Stimulated activated naive B cell treated with anti-CD40 and anti-IgM and Interleukin-4, amounts not matched to agents 10 μg/mL and 1 μg/mL and 100 μg/mL, for 72 hours (primary cell): Measurements from ENCODE around the gene CCL25.
"Not testable (repeated sequence)": the region's sequence is repeated elsewhere in the genome, so short reads cannot be mapped to it uniquely, and the experiment has no call there.

Source experiments
- ATAC-seq, 2 donors: fragments of 150-1000 bp; cut with Tn5 transposase; replicated peaks; 2 replicates each; pipeline ENCODE4 v1.10.0; 2021; ENCODE audit warnings: moderate library complexity in 1 of 2
- DNase-seq: peaks from one replicate; pipeline ENCODE4 v3.0.0; 2021
- H3K27ac Mint-ChIP-seq: one replicate; pipeline ENCODE4 v1.8.0; 2022; ENCODE audit warnings: mild to moderate bottlenecking, mixed read lengths
- H3K27me3 Mint-ChIP-seq, 2 donors: one replicate each; pipeline ENCODE4 v1.8.0; 2022; ENCODE audit warnings: mixed read lengths in 2 of 2
- H3K36me3 Mint-ChIP-seq, 2 donors: one replicate each; pipeline ENCODE4 v1.8.0; 2022; ENCODE audit warnings: mixed read lengths in 2 of 2, mild to moderate bottlenecking in 1 of 2
- H3K4me1 Mint-ChIP-seq, 2 donors: one replicate each; pipeline ENCODE4 v1.8.0; 2022; ENCODE audit warnings: mixed read lengths in 2 of 2, mild to moderate bottlenecking in 1 of 2
- H3K4me3 Mint-ChIP-seq, 2 donors: one replicate each; pipeline ENCODE4 v1.8.0; 2022; ENCODE audit warnings: mild to moderate bottlenecking in 2 of 2, mixed read lengths in 2 of 2, moderate library complexity in 1 of 2
- H3K9me3 Mint-ChIP-seq, 2 donors: one replicate each; pipeline ENCODE4 v1.8.0; 2022; ENCODE audit warnings: mixed read lengths in 2 of 2, mild to moderate bottlenecking in 1 of 2

CCL25 gene

GRCh38 chr19:8052464-8052859 lies at the start of gene CCL25:
TSS of gene CCL25 (plus strand) at chr19:8052760. CDS start at chr19:8053050, 290 bp downstream.
- H3K9me3 Mint-ChIP-seq = no peaks in the 10 kb centered on the region
- H3K27ac Mint-ChIP-seq = peak within 1 kb of the TSS; percentile 14
- peaks cover 8 to 23% of the 10 kb centered on the region in 2 donors for H3K4me1 Mint-ChIP-seq
- no peak within 1 kb of the TSS for H3K4me3 Mint-ChIP-seq
- H3K36me3 Mint-ChIP-seq = no peaks in the 10 kb centered on the region
- H3K27me3 Mint-ChIP-seq = no peaks in the 10 kb centered on the region
- no peak for DNase-seq
- ATAC-seq = no peak

GRCh38 chr19:8004001-8004400 lies 48.6 kb upstream of the CCL25 start:
- no peak for ATAC-seq
- H3K4me3 Mint-ChIP-seq = peak overlapping the region; percentile 94
- H3K9me3 Mint-ChIP-seq = no peaks in the 10 kb centered on the region
- no peaks in the 10 kb centered on the region for H3K27me3 Mint-ChIP-seq
- no peak overlapping the region for H3K27ac Mint-ChIP-seq
- DNase-seq = no peak
- peaks cover 38 to 53% of the 10 kb centered on the region in 2 donors for H3K4me1 Mint-ChIP-seq
- peaks cover 14 to 35% of the 10 kb centered on the region in 2 donors for H3K36me3 Mint-ChIP-seq

GRCh38 chr19:8004723-8005513 lies 47.6 kb upstream of the CCL25 start:
- Mint-ChIP-seq H3K27ac (peak overlapping the region; percentile 86), H3K4me3 (peak overlapping the region; percentile 94), H3K27me3 (no peaks in the 10 kb centered on the region), H3K9me3 (no peaks in the 10 kb centered on the region), H3K4me1 (peaks cover 34 to 48% of the 10 kb centered on the region in 2 donors), H3K36me3 (peaks cover 14 to 32% of the 10 kb centered on the region in 2 donors)
- ATAC-seq = peak; percentile 28 to 43
- peak; percentile 23 for DNase-seq

- no peaks in the 10 kb centered on the region for H3K9me3 Mint-ChIP-seq
- peaks cover 16 to 28% of the 10 kb centered on the region in 2 donors for H3K36me3 Mint-ChIP-seq
- H3K4me3 Mint-ChIP-seq = peak within 1 kb of the TSS; percentile 94
- no peaks in the 10 kb centered on the region for H3K27me3 Mint-ChIP-seq
- H3K27ac Mint-ChIP-seq = peak within 1 kb of the TSS; percentile 90
- H3K4me1 Mint-ChIP-seq = peaks cover 30 to 40% of the 10 kb centered on the region in 2 donors
- peak; percentile 88 to 92 for ATAC-seq
- DNase-seq = peak; percentile 89
These were observed 46.9 kb upstream of the CCL25 start, which contains the start of gene ELAVL1 for GRCh38 chr19:8005534-8006256. TSS of gene ELAVL1 (minus strand) at chr19:8005641. CDS start at chr19:7991815, 13,826 bp downstream.

- Mint-ChIP-seq H3K9me3 (no peaks in the 10 kb centered on the region), H3K27ac (no peak overlapping the region), H3K36me3 (peaks cover 2 to 10% of the 10 kb centered on the region in 2 donors), H3K27me3 (no peaks in the 10 kb centered on the region), H3K4me3 (no peak overlapping the region), H3K4me1 (peaks cover 3 to 10% of the 10 kb centered on the region in 2 donors)
- ATAC-seq = peak; percentile 99 to 100
- DNase-seq = peak; percentile 26
These were observed 34.8 kb upstream of the CCL25 start for GRCh38 chr19:8017808-8018207.

- Mint-ChIP-seq H3K4me1 (peaks cover 3 to 10% of the 10 kb centered on the region in 2 donors), H3K27me3 (no peaks in the 10 kb centered on the region)
These were observed 31.9 kb upstream of the CCL25 start for GRCh38 chr19:8020681-8021080.

GRCh38 chr19:8021374-8021773 lies 31.2 kb upstream of the CCL25 start:
- Mint-ChIP-seq H3K36me3 (peaks cover 0 to 4% of the 10 kb centered on the region in 2 donors), H3K27me3 (no peaks in the 10 kb centered on the region), H3K27ac (no peak overlapping the region), H3K4me3 (no peak overlapping the region), H3K4me1 (peaks cover 3 to 10% of the 10 kb centered on the region in 2 donors), H3K9me3 (no peaks in the 10 kb centered on the region)
- no peak for DNase-seq
- no peak for ATAC-seq

More at GRCh38 chr19:8020681-8021080, 31.9 kb upstream of the CCL25 start:
- Mint-ChIP-seq H3K4me3 (no peak overlapping the region), H3K9me3 (no peaks in the 10 kb centered on the region), H3K27ac (peak overlapping the region; percentile 39), H3K36me3 (peaks cover 0 to 4% of the 10 kb centered on the region in 2 donors)
- ATAC-seq (no peak), DNase-seq (no peak)

- Mint-ChIP-seq H3K9me3 (no peaks in the 10 kb centered on the region), H3K4me1 (peaks cover 3 to 9% of the 10 kb centered on the region in 2 donors), H3K27me3 (no peaks in the 10 kb centered on the region), H3K36me3 (peaks cover 0 to 2% of the 10 kb centered on the region in 2 donors), H3K4me3 (no peak overlapping the region), H3K27ac (no peak overlapping the region)
- no peak for DNase-seq
- ATAC-seq = no peak
These were observed 30.3 kb upstream of the CCL25 start for GRCh38 chr19:8022275-8022674.

- no peak overlapping the region for H3K27ac Mint-ChIP-seq
- no peaks in the 10 kb centered on the region for H3K36me3 Mint-ChIP-seq
- H3K4me1 Mint-ChIP-seq = no peaks in the 10 kb centered on the region
- ATAC-seq (no peak), DNase-seq (no peak)
- no peak overlapping the region for H3K4me3 Mint-ChIP-seq
- H3K9me3 Mint-ChIP-seq = no peaks in the 10 kb centered on the region
- H3K27me3 Mint-ChIP-seq = no peaks in the 10 kb centered on the region
These were observed 29.2 kb upstream of the CCL25 start for GRCh38 chr19:8023371-8023770.

- not testable (repeated sequence) for H3K9me3 Mint-ChIP-seq, H3K4me3 Mint-ChIP-seq, ATAC-seq, H3K27ac Mint-ChIP-seq, H3K4me1 Mint-ChIP-seq, DNase-seq, H3K36me3 Mint-ChIP-seq, H3K27me3 Mint-ChIP-seq
These were observed 28.3 kb upstream of the CCL25 start for GRCh38 chr19:8024256-8024655.

- no peaks in the 10 kb centered on the region for H3K27me3 Mint-ChIP-seq
- DNase-seq (no peak), ATAC-seq (no peak)
- H3K4me3 Mint-ChIP-seq = no peak overlapping the region
- no peaks in the 10 kb centered on the region for H3K4me1 Mint-ChIP-seq
- no peak overlapping the region for H3K27ac Mint-ChIP-seq
- H3K9me3 Mint-ChIP-seq = no peaks in the 10 kb centered on the region
- no peaks in the 10 kb centered on the region for H3K36me3 Mint-ChIP-seq
These were observed 27.2 kb upstream of the CCL25 start for GRCh38 chr19:8025316-8025715.

- H3K27me3 Mint-ChIP-seq = peaks cover 8 to 9% of the 10 kb centered on the region in 2 donors
- ATAC-seq (no peak), DNase-seq (no peak)
- no peaks in the 10 kb centered on the region for H3K9me3 Mint-ChIP-seq
- no peaks in the 10 kb centered on the region for H3K36me3 Mint-ChIP-seq
- no peak overlapping the region for H3K27ac Mint-ChIP-seq
- H3K4me3 Mint-ChIP-seq = no peak overlapping the region
- H3K4me1 Mint-ChIP-seq = no peaks in the 10 kb centered on the region
These were observed 23.5 kb upstream of the CCL25 start for GRCh38 chr19:8028951-8029491.

GRCh38 chr19:8030960-8031359 lies 21.6 kb upstream of the CCL25 start:
- peaks cover 8 to 12% of the 10 kb centered on the region in 2 donors for H3K27me3 Mint-ChIP-seq
- no peak overlapping the region for H3K27ac Mint-ChIP-seq
- DNase-seq (no peak), ATAC-seq (no peak)
- no peaks in the 10 kb centered on the region for H3K9me3 Mint-ChIP-seq
- no peaks in the 10 kb centered on the region for H3K36me3 Mint-ChIP-seq
- H3K4me3 Mint-ChIP-seq = no peak overlapping the region
- H3K4me1 Mint-ChIP-seq = no peaks in the 10 kb centered on the region
